K562 (cell line): Measurements from ENCODE around the gene TBX6. TPM values are rescaled to one million over a fixed set of nuclear protein-coding genes. Genes with fewer than 3 reads are reported as not detected.
A peak's percentile ranks its signal among the peaks of the same experiment; 100 is the strongest.

Source experiments
- CHAMP1 ChIP-seq: fragments of 450-650 bp; IDR thresholded peaks from 2 replicates; pipeline ENCODE4 v1.6.1; 2016; ENCODE audit warnings: mild to moderate bottlenecking
- CHD4 ChIP-seq: fragments of 200-600 bp; sonication (generic); IDR thresholded peaks from 3 replicates; pipeline ENCODE4 v1.6.1; 2012; ENCODE audit warnings: low read depth, mild to moderate bottlenecking, mixed read lengths, low read length, inconsistent platforms; ENCODE audit not compliant: insufficient read depth, insufficient replicate concordance, poor library complexity, severe bottlenecking
- DEAF1 ChIP-seq: fragments of 450-650 bp; formaldehyde crosslinking; IDR thresholded peaks from 2 replicates; pipeline ENCODE4 v1.4.0; 2020; ENCODE audit warnings: mild to moderate bottlenecking, moderate library complexity
- DNMT1 ChIP-seq: fragments of 450-650 bp; IDR thresholded peaks from 2 replicates; pipeline ENCODE4 v1.6.1; 2016; ENCODE audit warnings: antibody characterized with exemption, mild to moderate bottlenecking
- E2F1 ChIP-seq: sonication (generic); formaldehyde crosslinking; IDR thresholded peaks from 2 replicates; pipeline ENCODE4 v1.8.1; 2023; ENCODE audit warnings: mild to moderate bottlenecking, missing genetic modification reagents, moderate library complexity
- GTF2B ChIP-seq: IDR thresholded peaks from 2 replicates; pipeline ENCODE4 v1.6.1; 2011; ENCODE audit not compliant: insufficient read length; ENCODE audit errors: extremely low read depth
- HNRNPUL1 ChIP-seq: fragments of 200-400 bp; formaldehyde crosslinking; IDR thresholded peaks from 2 replicates; pipeline ENCODE4 v1.6.1; 2017; ENCODE audit warnings: low read length
- KLF1 ChIP-seq: fragments of 450-650 bp; IDR thresholded peaks from 2 replicates; pipeline ENCODE4 v1.6.1; 2016; ENCODE audit warnings: missing genetic modification characterization, missing compliant biosample characterization
- KLF16 ChIP-seq: IDR thresholded peaks from 2 replicates; pipeline ENCODE4 v1.6.1; 2016; ENCODE audit warnings: antibody characterized with exemption
- MYBL2 ChIP-seq, 2 experiments: fragments of 450-650 bp in 1 of 2; sonication (generic) in 1 of 2; formaldehyde crosslinking in 1 of 2; IDR thresholded peaks; 2 replicates each; pipeline versions ENCODE4 v1.6.1 to v1.8.1; 2017 to 2022; ENCODE audit warnings: borderline replicate concordance in 1 of 2, inconsistent platforms in 1 of 2, low read depth in 1 of 2, mild to moderate bottlenecking in 1 of 2, missing genetic modification reagents in 1 of 2, moderate library complexity in 1 of 2
- PURB ChIP-seq: sonication (generic); formaldehyde crosslinking; IDR thresholded peaks from 2 replicates; pipeline ENCODE4 v1.9.0; 2021; ENCODE audit warnings: low read depth, mild to moderate bottlenecking, missing genetic modification reagents
- SMAD2 ChIP-seq: fragments of 150-350 bp; IDR thresholded peaks from 2 replicates; pipeline ENCODE4 v1.6.1; 2014; ENCODE audit warnings: low read depth, mild to moderate bottlenecking, low read length
- TAF7 ChIP-seq: fragments of 450-650 bp; IDR thresholded peaks from 2 replicates; pipeline ENCODE4 v1.6.1; 2016; ENCODE audit warnings: missing genetic modification characterization, missing compliant biosample characterization
- TBL1XR1 ChIP-seq, 2 experiments: IDR thresholded peaks; 2 replicates each; pipeline ENCODE4 v1.6.1; 2012; ENCODE audit warnings: improper control_type of control experiment in 2 of 2, low read length in 2 of 2, mild to moderate bottlenecking in 1 of 2
- XRCC3 ChIP-seq: fragments of 450-650 bp; IDR thresholded peaks from 2 replicates; pipeline ENCODE4 v1.6.1; 2017; ENCODE audit warnings: mild to moderate bottlenecking, moderate library complexity
- ZBTB7A ChIP-seq: IDR thresholded peaks from 2 replicates; pipeline ENCODE4 v1.6.1; 2011; ENCODE audit warnings: low read depth, mild to moderate bottlenecking, low read length, moderate library complexity, borderline replicate concordance; ENCODE audit not compliant: control insufficient read depth
- ZKSCAN1 ChIP-seq: fragments of 150-350 bp; IDR thresholded peaks from 2 replicates; pipeline ENCODE4 v1.6.1; 2016; ENCODE audit warnings: low read depth, low read length
- ZNF133 ChIP-seq: fragments of 250-450 bp; sonication (Bioruptor Pico); IDR thresholded peaks from 2 replicates; pipeline ENCODE4 v1.4.0; 2020; ENCODE audit warnings: mild to moderate bottlenecking
- ZNF134 ChIP-seq: fragments of 250-450 bp; sonication (Bioruptor Pico); conservative IDR thresholded peaks from 2 replicates; pipeline ENCODE4 v1.4.0; 2020
- ZNF140 ChIP-seq: fragments of 250-450 bp; sonication (Bioruptor Pico); IDR thresholded peaks from 2 replicates; pipeline ENCODE4 v1.8.0; 2021; ENCODE audit warnings: moderate library complexity, mild to moderate bottlenecking, inconsistent platforms
- ZNF212 ChIP-seq: fragments of 450-650 bp; formaldehyde crosslinking; IDR thresholded peaks from 2 replicates; pipeline ENCODE4 v1.4.0; 2020; ENCODE audit warnings: mild to moderate bottlenecking
- ZNF41 ChIP-seq: fragments of 250-450 bp; sonication (Bioruptor Pico); conservative IDR thresholded peaks from 2 replicates; pipeline ENCODE4 v1.4.0; 2020; ENCODE audit warnings: mild to moderate bottlenecking
- polyA plus RNA-seq, 8 experiments: library from polyadenylated mRNA; depleted of rRNA in 4 of 8; stranded (reverse) in 5 of 8; unstranded in 3 of 8; fragments of >200 nt; fragmentation: Nextera tagmentation in 2 of 8; fragmentation: Illumina TruSeq in 1 of 8; extraction: Ambion mirVana in 2 of 8; extraction: Trizol in 1 of 8; gene quantifications; 2 replicates each; pipeline versions ENCODE4 v1.2.1 to v1.2.3, GENCODE V29; 2011 to 2014; ENCODE audit warnings: inconsistent platforms in 1 of 8, missing spikeins in 1 of 8
- total RNA-seq, 7 experiments: library from RNA; depleted of rRNA in 6 of 7; stranded (reverse); fragments of >200 nt in 6 of 7; fragmentation: Illumina TruSeq in 2 of 7; extraction: Trizol in 2 of 7; gene quantifications; 2 replicates each; pipeline versions ENCODE4 v1.2.1 to v1.2.3, GENCODE V29; 2011 to 2021; ENCODE audit warnings: low replicate concordance in 1 of 7

The TBX6 gene
- total and polyA plus RNA-seq, 9 of the 15 experiments (the other 6 are each of a cell fraction or from before 2014, with no cell fraction given), result 0.07 to 0.58 (median 0.11) TPM; not detected in 2

GRCh38 chr16:30065102-30065942 lies 26.4 kb downstream of the TBX6 start, which contains the start of gene ALDOA (continued):
- TF ChIP-seq TAF7 (tag), result peak; percentile 70
- TF ChIP-seq HNRNPUL1, result no peak
- no peak for TF ChIP-seq MYBL2 (IDR thresholded peaks at IDR 0.05; ENCODE audit: low read depth)
- TF ChIP-seq MYBL2 (CRISPR knock-in tag; IDR thresholded peaks at IDR 0.05; ENCODE audit: borderline replicate concordance), result no peak
- TF ChIP-seq PURB (CRISPR knock-in tag), result no peak
- TF ChIP-seq CHD4, result no peak
- no peak for TF ChIP-seq SMAD2
- TF ChIP-seq ZNF212, result peak; percentile 63; the same call in 1 of the 2 replicates
- no peak for TF ChIP-seq DNMT1
- no peak for TF ChIP-seq CHAMP1
- TF ChIP-seq KLF1 (tag), result no peak; the same call in 1 of the 2 replicates
- no peak for TF ChIP-seq XRCC3
- no peak for TF ChIP-seq ZNF140
- peak in 1 of 2 experiments; percentile 39; a peak in 2 of 4 replicates for TF ChIP-seq TBL1XR1 (IDR thresholded peaks at IDR 0.05; ENCODE audit: low read length in 2 of 2)
- no peak for TF ChIP-seq ZNF133
- TF ChIP-seq KLF16, result no peak
- TF ChIP-seq ZNF134 (CRISPR knock-in tag), result no peak
- peak; percentile 92 for TF ChIP-seq ZBTB7A
- no peak; the same call in 1 of the 2 replicates for TF ChIP-seq E2F1 (CRISPR knock-in tag)
- TF ChIP-seq DEAF1 (CRISPR knock-in tag), result no peak
- peak; percentile 25 for TF ChIP-seq GTF2B
- TF ChIP-seq ZKSCAN1, result peak; percentile 13; the same call in 1 of the 2 replicates
- no peak for TF ChIP-seq ZNF41 (CRISPR knock-in tag)
